Measurements from ENCODE around the gene AGBL1.

Gene AGBL1

DNA sequence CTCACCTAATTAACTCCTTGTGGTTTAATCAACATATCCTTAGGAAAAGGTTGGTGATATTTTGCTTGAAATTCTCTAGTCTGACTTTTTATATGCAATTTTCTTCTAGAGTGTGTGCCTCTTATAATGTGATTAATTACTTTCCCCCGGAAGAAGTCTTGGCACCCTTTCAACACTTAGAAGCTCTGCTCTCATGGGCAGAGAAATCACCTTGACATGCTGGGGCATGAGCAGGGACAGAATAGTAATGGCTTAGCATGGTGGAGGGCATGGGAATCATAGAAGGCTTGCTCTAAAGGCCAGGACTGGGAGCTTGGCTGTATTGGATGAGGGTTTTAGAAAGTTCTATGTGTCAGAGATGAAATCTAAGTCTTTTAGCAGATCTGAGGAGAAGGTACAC is 293.5 kb downstream of the AGBL1 start:
- TF ChIP-seq EGR1 (IDR thresholded peaks at IDR 0.05): no peak
- no peak for TF ChIP-seq MAX (IDR thresholded peaks at IDR 0.05)
- no peak for TF ChIP-seq CREB1 (IDR thresholded peaks at IDR 0.05; ENCODE audit: low read depth)
- TF ChIP-seq TAF1 (IDR thresholded peaks at IDR 0.05; ENCODE audit: low read depth): no peak

GRCh38 chr15:86375733-86376280 is 296.1 kb downstream of the AGBL1 start:
- TF ChIP-seq RAD21 (IDR thresholded peaks at IDR 0.05; ENCODE audit: low read depth) (no peak), NFIC (IDR thresholded peaks at IDR 0.05) (no peak), TEAD4 (IDR thresholded peaks at IDR 0.05) (no peak), MAX (IDR thresholded peaks at IDR 0.05) (no peak), YY1 (IDR thresholded peaks at IDR 0.05; ENCODE audit: low read depth) (no peak), FOXM1 (IDR thresholded peaks at IDR 0.05; ENCODE audit: borderline replicate concordance, low read depth) (no peak), ZBTB7A (IDR thresholded peaks at IDR 0.05; ENCODE audit: low read depth) (no peak), EP300 (IDR thresholded peaks at IDR 0.05; ENCODE audit: borderline replicate concordance) (no peak), CREB1 (IDR thresholded peaks at IDR 0.05; ENCODE audit: low read depth) (no peak), TAF1 (IDR thresholded peaks at IDR 0.05; ENCODE audit: low read depth) (no peak), CEBPB (IDR thresholded peaks at IDR 0.05) (no peak), REST (IDR thresholded peaks at IDR 0.05; ENCODE audit: low read depth) (no peak), TCF12 (IDR thresholded peaks at IDR 0.05; ENCODE audit: low read depth) (no peak), EGR1 (IDR thresholded peaks at IDR 0.05) (no peak)
- TF ChIP-seq, protein P1, sequence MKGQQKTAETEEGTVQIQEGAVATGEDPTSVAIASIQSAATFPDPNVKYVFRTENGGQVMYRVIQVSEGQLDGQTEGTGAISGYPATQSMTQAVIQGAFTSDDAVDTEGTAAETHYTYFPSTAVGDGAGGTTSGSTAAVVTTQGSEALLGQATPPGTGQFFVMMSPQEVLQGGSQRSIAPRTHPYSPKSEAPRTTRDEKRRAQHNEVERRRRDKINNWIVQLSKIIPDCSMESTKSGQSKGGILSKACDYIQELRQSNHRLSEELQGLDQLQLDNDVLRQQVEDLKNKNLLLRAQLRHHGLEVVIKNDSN (IDR thresholded peaks at IDR 0.05): no peak

DNA sequence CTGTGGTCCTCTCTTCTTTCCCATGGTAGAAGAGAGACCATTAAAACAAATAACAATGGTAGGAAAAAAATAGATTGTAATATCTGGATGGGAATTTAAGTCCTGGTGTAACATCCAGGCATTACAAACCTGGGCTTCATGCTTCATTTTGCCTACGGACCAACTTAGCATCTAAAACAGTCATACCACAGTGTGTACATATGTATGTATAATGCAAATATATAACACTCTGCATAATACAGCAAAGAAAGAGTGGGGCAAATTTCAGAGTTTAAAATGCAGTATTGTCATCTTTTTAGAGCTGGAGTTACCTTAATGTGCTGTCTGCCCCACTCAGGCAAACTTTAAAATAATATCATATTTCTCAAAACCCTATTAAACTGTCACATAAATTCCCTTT is 298.2 kb downstream of the AGBL1 start:
- TF ChIP-seq TAF1 (IDR thresholded peaks at IDR 0.05; ENCODE audit: low read depth): no peak

- TF ChIP-seq YY1 (IDR thresholded peaks at IDR 0.05; ENCODE audit: low read depth): no peak
- TF ChIP-seq TCF12 (IDR thresholded peaks at IDR 0.05; ENCODE audit: low read depth): no peak
- no peak for TF ChIP-seq EGR1 (IDR thresholded peaks at IDR 0.05)
- TF ChIP-seq ZBTB7A (IDR thresholded peaks at IDR 0.05; ENCODE audit: low read depth): no peak
- no peak for TF ChIP-seq FOXM1 (IDR thresholded peaks at IDR 0.05; ENCODE audit: borderline replicate concordance, low read depth)
- no peak for TF ChIP-seq CEBPB (IDR thresholded peaks at IDR 0.05)
- TF ChIP-seq, protein P1 (IDR thresholded peaks at IDR 0.05): no peak
- TF ChIP-seq TEAD4 (IDR thresholded peaks at IDR 0.05): no peak
- no peak for TF ChIP-seq TAF1 (IDR thresholded peaks at IDR 0.05; ENCODE audit: low read depth)
- no peak for TF ChIP-seq NFIC (IDR thresholded peaks at IDR 0.05)
- no peak for TF ChIP-seq MAX (IDR thresholded peaks at IDR 0.05)
- no peak for TF ChIP-seq RAD21 (IDR thresholded peaks at IDR 0.05; ENCODE audit: low read depth)
- TF ChIP-seq REST (IDR thresholded peaks at IDR 0.05; ENCODE audit: low read depth): no peak
- no peak for TF ChIP-seq CREB1 (IDR thresholded peaks at IDR 0.05; ENCODE audit: low read depth)
- no peak for TF ChIP-seq EP300 (IDR thresholded peaks at IDR 0.05; ENCODE audit: borderline replicate concordance)
Observed at GRCh38 chr15:86382341-86382740, 302.7 kb downstream of the AGBL1 start.

- TF ChIP-seq TAF1 (IDR thresholded peaks at IDR 0.05; ENCODE audit: low read depth): no peak
- TF ChIP-seq, protein P1 (IDR thresholded peaks at IDR 0.05): no peak
- TF ChIP-seq TCF12 (IDR thresholded peaks at IDR 0.05; ENCODE audit: low read depth): no peak
- TF ChIP-seq TEAD4 (IDR thresholded peaks at IDR 0.05): no peak
- TF ChIP-seq REST (IDR thresholded peaks at IDR 0.05; ENCODE audit: low read depth): no peak
- no peak for TF ChIP-seq ZBTB7A (IDR thresholded peaks at IDR 0.05; ENCODE audit: low read depth)
- TF ChIP-seq FOXM1 (IDR thresholded peaks at IDR 0.05; ENCODE audit: borderline replicate concordance, low read depth): no peak
- no peak for TF ChIP-seq EGR1 (IDR thresholded peaks at IDR 0.05)
- no peak for TF ChIP-seq NFIC (IDR thresholded peaks at IDR 0.05)
- TF ChIP-seq MAX (IDR thresholded peaks at IDR 0.05): no peak
- no peak for TF ChIP-seq CEBPB (IDR thresholded peaks at IDR 0.05)
- no peak for TF ChIP-seq CREB1 (IDR thresholded peaks at IDR 0.05; ENCODE audit: low read depth)
- no peak for TF ChIP-seq EP300 (IDR thresholded peaks at IDR 0.05; ENCODE audit: borderline replicate concordance)
- TF ChIP-seq RAD21 (IDR thresholded peaks at IDR 0.05; ENCODE audit: low read depth): no peak
- TF ChIP-seq YY1 (IDR thresholded peaks at IDR 0.05; ENCODE audit: low read depth): no peak
Observed at GRCh38 chr15:86383611-86384010, 303.9 kb downstream of the AGBL1 start.

All from Ishikawa (cell line).